H1 (cell line): ENCODE data around the gene CASQ1. TPM values are rescaled to one million over a fixed set of nuclear protein-coding genes. Genes with fewer than 3 reads are reported as not detected.

Experiments used
- CHD2 ChIP-seq: IDR thresholded peaks from 2 replicates; pipeline ENCODE4 v1.6.1; 2012; ENCODE audit warnings: low read length, improper control_type of control experiment
- CHD7 ChIP-seq: fragments of 300-600 bp; sonication (generic); IDR thresholded peaks from 2 replicates; pipeline ENCODE4 v1.7.1; 2012; ENCODE audit warnings: low read length, moderate library complexity, mild to moderate bottlenecking, inconsistent platforms; ENCODE audit not compliant: insufficient replicate concordance
- CTBP2 ChIP-seq: IDR thresholded peaks from 2 replicates; pipeline ENCODE4 v1.7.0; 2011; ENCODE audit warnings: borderline replicate concordance, mild to moderate bottlenecking, moderate library complexity, mixed read lengths, low read length; ENCODE audit not compliant: insufficient read depth, insufficient read length
- JUN ChIP-seq: IDR thresholded peaks from 2 replicates; pipeline ENCODE4 v1.6.1; 2011; ENCODE audit warnings: low read depth, mild to moderate bottlenecking, improper control_type of control experiment, low read length
- KDM4A ChIP-seq: IDR thresholded peaks from one replicate; pipeline ENCODE4 v1.7.1; 2012; ENCODE audit warnings: low read depth, mild to moderate bottlenecking, moderate library complexity, low read length, inconsistent platforms; ENCODE audit not compliant: severe bottlenecking
- RAD21 ChIP-seq, 2 experiments: IDR thresholded peaks in 1 of 2; conservative IDR thresholded peaks in 1 of 2; 2 replicates each; pipeline ENCODE4 v1.6.1; 2011; ENCODE audit warnings: low read depth in 2 of 2, low read length in 2 of 2, improper control_type of control experiment in 1 of 2, inconsistent platforms in 1 of 2, mild to moderate bottlenecking in 1 of 2, moderate library complexity in 1 of 2
- TCF12 ChIP-seq: IDR thresholded peaks from 2 replicates; pipeline ENCODE4 v1.6.1; 2011; ENCODE audit warnings: low read depth, mild to moderate bottlenecking, low read length
- polyA plus RNA-seq, 7 experiments: library from polyadenylated mRNA; depleted of rRNA in 3 of 7; stranded (reverse) in 5 of 7; unstranded in 2 of 7; fragments of >200 nt in 5 of 7; fragments of 200-250 nt in 2 of 7; gene quantifications; 1 replicate in 5 of 7; 2 replicates in 1 of 7; 4 replicates in 1 of 7; pipeline versions ENCODE4 v1.2.1 to v1.2.3, GENCODE V29; 2011 to 2013; ENCODE audit warnings: missing spikeins in 2 of 7, mixed read lengths in 2 of 7
- total RNA-seq: library from RNA; stranded (reverse); fragmentation: NEBNext Ultra II Directional; extraction: Animal tissue kit (Norgen Biotek cat#: 25700); gene quantifications from 2 replicates; pipeline ENCODE4 v1.2.1, GENCODE V29; 2021

CASQ1 gene
- total and polyA plus RNA-seq, 2 of the 8 experiments (the other 6 are each of a cell fraction or from before 2014, with no cell fraction given), result 0.80 to 1.3 TPM

GRCh38 chr1:160159846-160160245 lies 30.5 kb upstream of the CASQ1 start (continued):
- TF ChIP-seq CHD7 (no peak), TCF12 (no peak), CHD2 (no peak), CTBP2 (no peak), KDM4A (no peak), RAD21 (IDR thresholded peaks at IDR 0.05 in 1 of 2, conservative IDR thresholded peaks at IDR 0.05 in 1 of 2; ENCODE audit: low read depth in 2 of 2, low read length in 2 of 2) (no peak), JUN (no peak)
